HG03565 (cell line): Measurements from ENCODE around the gene CDH12.
"Not testable (repeated sequence)": the region's sequence is repeated elsewhere in the genome, so short reads cannot be mapped to it uniquely, and the experiment has no call there.

Source experiments
- ATAC-seq: cut with Tn5 transposase; IDR thresholded peaks from one replicate; pipeline ENCODE4 v1.9.1; 2021; ENCODE audit warnings: mild to moderate bottlenecking, moderate library complexity; ENCODE audit not compliant: unreplicated experiment

CDH12 gene

GRCh38 chr5:22662391-22662790 is 190.8 kb downstream of the CDH12 start:
- ATAC-seq = no peak

GRCh38 chr5:22651355-22651754 is 201.8 kb downstream of the CDH12 start:
- no peak for ATAC-seq

DNA sequence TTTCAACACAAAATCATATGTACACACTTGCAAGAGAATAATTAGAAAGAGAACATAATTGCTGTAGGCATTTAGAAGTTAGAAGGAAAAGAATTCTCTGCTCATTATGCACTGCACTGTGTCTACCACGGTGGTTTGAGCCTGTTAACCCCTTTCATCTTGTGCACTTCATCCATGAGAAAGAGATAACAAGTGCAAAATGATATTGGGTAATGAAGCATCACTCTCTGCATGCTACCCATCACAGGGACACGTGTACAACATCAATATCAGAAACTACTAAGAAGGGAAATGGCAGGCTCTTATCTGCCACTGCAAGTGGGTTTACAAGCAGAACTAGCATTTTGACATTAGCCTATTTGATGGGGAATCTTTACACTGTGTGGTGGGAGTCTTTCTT is 202.6 kb downstream of the CDH12 start:
- no peak for ATAC-seq

DNA sequence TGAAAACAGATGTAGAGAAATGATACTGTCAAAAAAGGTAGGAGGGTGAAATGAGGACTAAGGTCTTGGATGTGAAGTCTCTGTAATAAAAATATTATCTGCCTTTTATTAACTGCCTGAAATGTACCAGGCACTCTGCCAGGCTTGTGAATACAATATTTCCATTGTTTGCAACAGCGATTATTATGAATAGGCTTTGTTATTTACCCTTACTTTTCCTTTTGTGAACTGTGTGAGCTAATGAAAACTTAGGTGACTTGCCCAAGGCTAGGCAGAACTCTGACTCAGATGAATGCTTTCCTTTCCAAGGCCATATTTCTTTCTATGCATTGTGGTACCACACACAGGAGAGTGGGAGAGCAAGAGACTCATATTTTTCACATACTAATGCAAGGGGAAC is 204.1 kb downstream of the CDH12 start:
- no peak for ATAC-seq

DNA sequence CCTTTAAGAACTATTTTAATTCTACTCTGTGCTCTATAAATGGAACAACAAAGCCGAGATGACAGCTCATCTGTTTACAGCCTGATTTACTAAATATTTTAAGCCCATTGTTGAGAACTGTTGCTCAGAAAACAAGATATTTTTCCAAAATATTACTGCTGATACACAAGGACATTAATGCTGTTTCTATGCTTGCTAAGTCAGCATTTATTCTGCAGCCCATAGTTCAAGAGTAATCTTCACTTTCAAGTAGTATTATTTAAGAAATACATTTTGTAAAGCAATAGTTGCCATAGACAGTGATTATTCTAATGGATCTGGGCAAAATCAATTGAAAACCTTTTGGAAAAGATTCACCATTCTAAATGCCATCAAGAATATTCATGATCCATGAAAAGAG is 208.3 kb downstream of the CDH12 start:
- no peak for ATAC-seq

GRCh38 chr5:22643356-22643755 is 209.8 kb downstream of the CDH12 start:
- no peak for ATAC-seq

DNA sequence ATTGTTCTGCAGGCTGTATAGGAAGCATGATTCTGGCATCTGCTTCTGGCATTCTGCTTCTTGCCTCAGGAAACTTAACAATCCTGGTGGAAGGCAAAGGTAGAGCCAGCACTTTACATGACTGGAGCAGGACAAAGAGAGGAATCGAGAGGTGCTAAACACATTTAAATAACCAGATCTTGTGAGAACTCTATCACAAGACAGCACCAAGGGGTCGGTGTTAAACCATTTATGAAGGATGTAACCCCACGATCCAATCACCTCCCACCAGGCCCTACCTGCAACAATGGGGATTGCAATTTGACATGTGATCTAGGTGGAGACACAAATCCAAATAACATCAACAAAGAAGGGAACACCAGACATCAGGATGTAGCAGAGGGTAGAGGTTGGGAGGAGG is 221.5 kb downstream of the CDH12 start:
- no peak for ATAC-seq

DNA sequence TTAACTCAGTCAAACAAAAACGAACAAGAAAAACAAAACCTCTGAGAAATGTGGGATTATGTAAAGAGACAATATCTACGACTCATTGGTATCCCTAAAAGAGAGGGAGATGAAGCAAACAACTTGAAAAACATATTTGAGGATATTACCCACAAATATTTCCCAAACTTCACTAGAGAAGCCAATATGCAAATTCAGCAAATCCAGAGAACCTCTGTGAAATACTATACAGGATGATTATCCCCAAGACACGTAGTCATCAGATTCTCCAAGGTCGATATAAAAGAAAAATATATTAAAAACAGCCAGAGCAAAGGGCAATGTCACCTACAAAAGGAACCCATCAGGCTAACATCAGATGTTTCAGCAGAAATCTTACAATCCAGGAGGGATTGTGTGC is 226.1 kb downstream of the CDH12 start:
- ATAC-seq = no peak

GRCh38 chr5:22625451-22625850 is 227.7 kb downstream of the CDH12 start:
- no peak for ATAC-seq

DNA sequence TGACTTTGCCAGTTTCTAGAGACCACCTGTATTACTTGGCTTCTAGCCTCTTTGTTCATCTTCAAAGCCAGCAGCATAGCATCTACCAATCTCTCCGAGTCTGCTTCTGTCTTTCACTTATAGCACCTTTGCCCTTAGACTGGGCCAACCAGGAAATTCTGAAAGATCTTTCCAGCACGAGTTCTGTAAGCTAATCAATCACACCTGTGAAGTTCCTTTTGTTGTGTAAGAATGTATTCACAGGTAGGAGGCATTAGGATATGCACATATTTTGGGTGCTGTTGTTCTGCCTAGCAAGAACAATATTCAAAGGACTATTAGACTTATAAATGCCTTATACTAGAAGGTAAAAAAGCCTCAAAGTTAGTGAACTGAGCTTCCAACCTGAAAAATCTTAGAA is 232.1 kb downstream of the CDH12 start:
- ATAC-seq = no peak

DNA sequence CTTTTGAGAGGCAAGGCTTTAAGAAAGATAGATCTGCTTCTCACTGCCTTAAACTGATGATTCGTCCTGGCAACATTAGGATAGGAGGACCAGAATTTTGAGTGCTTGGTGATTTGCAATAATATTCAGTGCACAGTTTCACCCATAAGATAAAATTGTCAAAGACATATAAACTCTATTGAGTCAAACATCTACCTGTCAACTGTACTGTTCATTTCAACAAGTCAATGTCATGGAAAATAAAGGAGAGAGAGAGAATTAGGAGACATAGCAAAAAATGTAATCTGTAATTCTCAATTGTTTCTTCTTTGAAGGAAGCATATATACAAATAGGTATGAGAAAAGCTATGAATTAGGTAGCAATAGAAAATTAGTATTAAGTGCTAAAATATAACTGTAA is 237.2 kb downstream of the CDH12 start:
- ATAC-seq = no peak

- no peak for ATAC-seq
These were observed 238.6 kb downstream of the CDH12 start for GRCh38 chr5:22614486-22615094.

GRCh38 chr5:22612928-22613327 is 240.2 kb downstream of the CDH12 start:
- ATAC-seq = no peak

- no peak for ATAC-seq
These were observed 241.8 kb downstream of the CDH12 start for GRCh38 chr5:22611327-22611726.

DNA sequence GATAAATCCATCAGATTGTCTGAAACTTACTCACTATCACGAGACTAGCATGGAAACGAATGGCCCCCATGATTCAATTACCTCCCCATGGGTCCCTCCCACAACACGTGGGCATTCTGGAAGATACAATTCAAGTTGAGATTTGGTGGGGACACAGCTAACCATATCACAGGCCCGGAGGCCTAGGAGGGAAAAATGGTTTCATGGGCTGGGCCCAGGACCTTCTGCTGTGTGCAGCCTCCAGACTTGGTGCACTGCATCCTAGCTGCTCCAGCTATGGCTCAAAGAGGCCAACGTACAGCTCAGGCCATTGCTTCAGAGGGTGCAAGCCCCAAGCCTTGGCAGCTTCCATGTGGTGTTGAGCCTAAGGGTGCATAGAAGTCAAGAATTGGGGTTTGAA is 245.6 kb downstream of the CDH12 start:
- not testable (repeated sequence) for ATAC-seq

- no peak for ATAC-seq
These were observed 247.7 kb downstream of the CDH12 start for GRCh38 chr5:22605473-22605872.

DNA sequence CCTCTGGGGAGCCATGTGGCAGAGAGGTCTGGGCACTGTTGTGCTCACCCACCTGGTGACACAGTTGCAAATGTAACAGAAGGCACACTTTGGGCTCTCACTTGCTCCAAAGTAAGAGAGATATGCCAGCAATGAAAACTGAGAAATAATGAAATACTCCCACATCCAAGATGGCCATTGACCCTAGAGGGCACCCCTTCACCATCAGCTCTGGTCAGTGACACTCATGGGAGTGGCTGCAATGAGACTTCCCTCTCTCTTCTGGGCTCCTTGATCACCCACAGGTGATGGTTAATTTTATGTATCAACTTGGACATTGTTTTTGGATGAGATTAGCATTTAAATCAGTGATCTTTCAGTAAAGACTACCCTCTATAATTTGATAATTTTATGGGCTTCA is 248.4 kb downstream of the CDH12 start:
- no peak for ATAC-seq

GRCh38 chr5:22598796-22599195 is 254.3 kb downstream of the CDH12 start:
- no peak for ATAC-seq

DNA sequence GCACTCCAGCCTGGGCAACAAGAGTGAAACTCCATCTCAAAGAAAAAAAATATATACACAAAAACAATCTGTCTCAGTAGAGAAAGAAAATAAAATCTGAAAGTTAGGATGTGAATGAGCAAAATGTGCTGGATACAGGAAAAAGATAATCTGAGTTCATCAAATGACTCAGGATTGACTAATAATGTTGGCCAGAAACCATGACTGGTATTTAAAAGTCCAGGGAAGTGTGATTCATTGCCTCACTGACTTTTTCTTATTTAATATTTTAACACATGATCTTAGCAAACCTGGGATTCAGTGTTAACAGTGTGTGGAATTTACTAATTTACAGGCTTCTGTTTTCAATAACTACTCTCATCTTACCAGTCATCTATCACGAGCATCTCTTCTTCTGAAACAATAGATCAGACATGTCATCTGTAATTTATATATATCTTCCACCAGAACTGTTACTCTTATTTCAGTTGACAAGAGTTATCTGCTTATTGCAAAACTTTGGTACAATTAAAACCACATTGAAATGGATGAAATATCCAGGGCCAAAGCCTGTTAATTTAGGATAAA is 256.7 kb downstream of the CDH12 start:
- ATAC-seq = no peak

DNA sequence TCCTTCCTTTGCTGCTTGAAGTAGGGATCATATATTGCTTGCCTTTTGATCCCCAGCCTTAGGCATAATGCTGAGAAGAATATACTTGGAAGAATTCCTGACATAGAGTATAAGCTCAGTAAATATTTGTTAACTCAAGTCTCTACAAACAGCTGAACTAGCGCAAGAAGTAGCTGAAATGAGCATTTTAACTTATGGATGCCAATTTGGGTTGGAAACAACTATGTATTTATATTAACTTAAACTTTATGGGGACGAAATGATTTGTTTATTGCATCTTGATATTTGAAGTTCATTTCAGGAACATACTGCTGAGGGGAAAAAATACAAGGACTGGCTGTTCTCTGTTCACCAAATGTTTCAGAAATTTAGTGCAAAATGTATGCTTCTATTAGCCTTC is 258.7 kb downstream of the CDH12 start:
- no peak for ATAC-seq

GRCh38 chr5:22593592-22593991 is 259.6 kb downstream of the CDH12 start:
- ATAC-seq = peak; percentile 81

GRCh38 chr5:22591461-22591860 is 261.7 kb downstream of the CDH12 start:
- ATAC-seq = peak; percentile 45

DNA sequence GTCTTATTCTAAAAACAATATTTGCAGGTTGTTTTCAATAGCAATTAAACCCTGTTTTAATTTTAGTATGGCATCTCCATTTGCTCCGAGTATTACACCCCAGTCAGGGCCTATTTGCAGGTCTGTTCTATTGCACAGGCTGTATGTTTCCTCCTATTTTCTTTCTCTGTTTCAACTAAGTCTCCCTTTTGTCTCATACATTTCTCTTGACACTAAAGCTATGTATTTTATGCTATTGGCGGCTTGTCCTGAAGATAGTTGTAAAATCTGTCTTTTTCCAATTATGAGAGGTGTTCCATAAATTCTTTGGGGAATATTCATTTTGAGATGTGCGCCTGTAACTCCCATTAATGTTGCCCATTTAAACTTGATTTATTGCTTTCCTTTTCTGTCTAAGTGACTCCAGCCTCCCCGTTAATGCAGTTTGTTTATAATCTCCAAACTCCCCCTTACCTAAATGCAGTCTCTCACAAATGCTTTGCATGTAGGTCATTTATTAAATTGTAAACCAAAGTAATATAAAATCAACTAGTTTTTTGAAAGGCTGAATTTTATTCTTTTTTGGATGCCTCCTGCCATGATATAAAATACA is 262.4 kb downstream of the CDH12 start:
- ATAC-seq = no peak
